Measurements from ENCODE around the gene GDA.

GRCh38 chr9:72144756-72145492 lies 4.3 kb upstream of the GDA start:
- TF ChIP-seq MAFK (IDR thresholded peaks at IDR 0.05; ENCODE audit: low read depth, low read length) (no peak), CTCF (IDR thresholded peaks at IDR 0.05; ENCODE audit: control extremely low read depth in 1 of 3, insufficient read depth in 1 of 3, low read depth in 1 of 3, low read length in 3 of 3) (no peak), TAF7 (optimal IDR thresholded peaks at IDR 0.05; ENCODE audit: borderline replicate concordance, low read depth, low read length) (no peak), EP300 (IDR thresholded peaks at IDR 0.05; ENCODE audit: borderline replicate concordance in 1 of 2, low read depth in 2 of 2, low read length in 2 of 2) (no peak), CEBPB (IDR thresholded peaks at IDR 0.05; ENCODE audit: low read depth, low read length) (no peak), EZH2 (IDR thresholded peaks at IDR 0.05; ENCODE audit: low read depth, low read length, severe bottlenecking) (no peak), POLR2AphosphoS5 (IDR thresholded peaks at IDR 0.05; ENCODE audit: low read depth, low read length) (no peak), SIN3A (conservative IDR thresholded peaks at IDR 0.05 in 1 of 2, IDR thresholded peaks at IDR 0.05 in 1 of 2; ENCODE audit: low read depth in 1 of 2, low read length in 2 of 2) (no peak), TAF1 (IDR thresholded peaks at IDR 0.05; ENCODE audit: low read depth, low read length) (no peak), TCF12 (IDR thresholded peaks at IDR 0.05; ENCODE audit: low read depth, low read length) (no peak)
